HCT116 (cell line): ENCODE results near the gene UBE2F. TPM values are rescaled to one million over a fixed set of nuclear protein-coding genes. Genes with fewer than 3 reads are reported as not detected.

Experiments used
- ATAC-seq: fragments of 200-7000 bp; cut with Tn5 transposase; 2 replicates; pipeline ENCODE4 v1.9.1; 2020; ENCODE audit warnings: mild to moderate bottlenecking, moderate library complexity
- BruUV-seq: library from RNA; stranded (reverse); fragments of 400-500 nt; replicated peaks from 2 replicates; lab custom pipeline; 2021; lab: Mats Ljungman, UMichigan
- CTCF ChIA-PET: fragments of 300-600 bp; sonication (Branson Sonifier 250); formaldehyde crosslinking; loops from one replicate; lab custom pipeline; 2021; ENCODE audit warnings: antibody characterized with exemption; lab: Charles Lee
- POLR2A ChIA-PET: fragments of 300-600, 350-600 bp; sonication (Branson Sonifier 250); formaldehyde crosslinking; loops from one replicate; lab custom pipeline; 2021; ENCODE audit warnings: antibody characterized with exemption; lab: Charles Lee
- RAD21 ChIA-PET, 2 experiments: fragments of 300-600 bp; sonication (Branson Sonifier 250); formaldehyde crosslinking; loops; one replicate each; lab custom pipeline; 2023; ENCODE audit warnings: low total read pairs in 2 of 2; ENCODE audit not compliant: uncharacterized antibody in 2 of 2, unreplicated experiment in 2 of 2, low non-redundant PET in 1 of 2; lab: Charles Lee
- DNase-seq: peaks from one replicate; pipeline ENCODE4 v3.0.0-alpha.2; 2010; ENCODE audit warnings: low read depth, low spot score
- H2AFZ ChIP-seq: fragments of 200-600 bp; shearing (Covaris generic), sonication (generic); 2 replicates; pipeline ENCODE4 v1.6.1; 2017; ENCODE audit warnings: low read depth, mixed run types, mixed read lengths, antibody characterized with exemption, low read length; ENCODE audit not compliant: poor library complexity, severe bottlenecking
- H3K27ac ChIP-seq: 2 replicates; pipeline ENCODE4 v1.5.1; 2012; ENCODE audit warnings: low read depth, low read length
- H3K27me3 ChIP-seq: fragments of 200-600 bp; sonication (generic); 2 replicates; pipeline ENCODE4 v1.6.1; 2016; ENCODE audit warnings: mixed run types, low read length, mixed read lengths; ENCODE audit not compliant: insufficient read depth
- H3K36me3 ChIP-seq, 2 experiments: fragments of 200-500 bp in 1 of 2; fragments of 200-600 bp in 1 of 2; sonication (Bioruptor generic) in 1 of 2; sonication (generic) in 1 of 2; 2 replicates each; pipeline versions ENCODE4 v1.5.1 to v1.6.1; 2014 to 2016; ENCODE audit warnings: low read length in 2 of 2, inconsistent platforms in 1 of 2, mixed read lengths in 1 of 2, mixed run types in 1 of 2; ENCODE audit not compliant: insufficient read depth in 2 of 2, control insufficient read depth in 1 of 2
- H3K4me1 ChIP-seq, 2 experiments: fragments of 200-600 bp in 1 of 2; sonication (generic) in 1 of 2; 2 replicates each; pipeline versions ENCODE4 v1.5.1 to v1.6.1; 2012 to 2017; ENCODE audit warnings: low read length in 2 of 2, inconsistent platforms in 1 of 2, mild to moderate bottlenecking in 1 of 2, mixed read lengths in 1 of 2, mixed run types in 1 of 2, moderate library complexity in 1 of 2; ENCODE audit not compliant: insufficient read depth in 2 of 2, control insufficient read depth in 1 of 2
- H3K4me2 ChIP-seq: fragments of 200-600 bp; sonication (generic); 2 replicates; pipeline ENCODE4 v1.6.1; 2017; ENCODE audit warnings: mixed run types, low read length, mixed read lengths
- H3K4me3 ChIP-seq, 2 experiments: fragments of 200-600 bp in 1 of 2; sonication (generic) in 1 of 2; replicated peaks in 1 of 2; 2 replicates each; pipeline ENCODE4 v1.5.1; 2011 to 2016; ENCODE audit warnings: low read length in 2 of 2, control low read depth in 1 of 2, low read depth in 1 of 2, mild to moderate bottlenecking in 1 of 2, mixed read lengths in 1 of 2, mixed run types in 1 of 2
- H3K79me2 ChIP-seq: fragments of 200-600 bp; sonication (generic); 2 replicates; pipeline ENCODE4 v1.6.1; 2017; ENCODE audit warnings: mild to moderate bottlenecking, mixed run types, low read length, moderate library complexity, mixed read lengths; ENCODE audit not compliant: insufficient read depth
- H3K9ac ChIP-seq: fragments of 200-600 bp; sonication (generic); 2 replicates; pipeline ENCODE4 v1.6.1; 2016; ENCODE audit warnings: low read length, mixed read lengths
- H3K9me2 ChIP-seq: fragments of 200-600 bp; sonication (generic), shearing (Covaris generic); 2 replicates; pipeline ENCODE4 v1.6.1; 2017; ENCODE audit warnings: mixed run types, mild to moderate bottlenecking, moderate library complexity; ENCODE audit not compliant: insufficient read depth
- H3K9me3 ChIP-seq, 2 experiments: fragments of 200-500 bp in 1 of 2; fragments of 200-600 bp in 1 of 2; sonication (Bioruptor generic) in 1 of 2; sonication (generic) in 1 of 2; 2 replicates each; pipeline ENCODE4 v1.6.1; 2014 to 2017; ENCODE audit warnings: low read length in 2 of 2, mixed read lengths in 2 of 2, inconsistent platforms in 1 of 2, low read depth in 1 of 2, mild to moderate bottlenecking in 1 of 2, mixed run types in 1 of 2, moderate library complexity in 1 of 2; ENCODE audit not compliant: control insufficient read depth in 1 of 2, insufficient read depth in 1 of 2
- H4K20me1 ChIP-seq: fragments of 200-600 bp; sonication (generic), shearing (Covaris generic); 2 replicates; pipeline ENCODE4 v1.6.1; 2017; ENCODE audit warnings: mixed run types, mild to moderate bottlenecking, moderate library complexity; ENCODE audit not compliant: insufficient read depth
- ATF3 ChIP-seq: IDR thresholded peaks from 2 replicates; pipeline ENCODE4 v1.6.1; 2012
- CBX3 ChIP-seq: IDR thresholded peaks from 2 replicates; pipeline ENCODE4 v1.6.1; 2012; ENCODE audit warnings: low read depth
- CEBPB ChIP-seq: IDR thresholded peaks from 2 replicates; pipeline ENCODE4 v1.6.1; 2012; ENCODE audit warnings: low read depth
- CTCF ChIP-seq, 3 experiments: fragments of 200-600 bp in 1 of 3; sonication (generic) in 1 of 3; IDR thresholded peaks in 2 of 3; conservative IDR thresholded peaks in 1 of 3; 2 replicates each; pipeline ENCODE4 v1.5.1; 2012 to 2017; ENCODE audit warnings: low read depth in 2 of 3, low read length in 2 of 3, antibody characterized with exemption in 1 of 3, borderline replicate concordance in 1 of 3, control low read depth in 1 of 3, mild to moderate bottlenecking in 1 of 3, mixed read lengths in 1 of 3, mixed run types in 1 of 3, moderate library complexity in 1 of 3; ENCODE audit not compliant: insufficient read depth in 1 of 3
- EGR1 ChIP-seq: IDR thresholded peaks from 2 replicates; pipeline ENCODE4 v1.6.1; 2012; ENCODE audit warnings: low read depth
- ELF1 ChIP-seq: IDR thresholded peaks from 2 replicates; pipeline ENCODE4 v1.6.1; 2012; ENCODE audit warnings: low read depth, borderline replicate concordance
- EZH2 ChIP-seq: fragments of 200-600 bp; sonication (generic); IDR thresholded peaks from 2 replicates; pipeline ENCODE4 v1.6.1; 2017; ENCODE audit warnings: antibody characterized with exemption, mixed run types
- JUND ChIP-seq: IDR thresholded peaks from 2 replicates; pipeline ENCODE4 v1.6.1; 2012
- MAX ChIP-seq: IDR thresholded peaks from 2 replicates; pipeline ENCODE4 v1.6.1; 2012
- POLR2A ChIP-seq: IDR thresholded peaks from 2 replicates; pipeline ENCODE4 v1.7.0; 2011; ENCODE audit warnings: borderline replicate concordance; ENCODE audit not compliant: insufficient read depth, insufficient read length; ENCODE audit errors: extremely low read depth
- POLR2AphosphoS5 ChIP-seq: IDR thresholded peaks from 2 replicates; pipeline ENCODE4 v1.6.1; 2011; ENCODE audit warnings: mild to moderate bottlenecking, low read depth, low read length, moderate library complexity
- REST ChIP-seq: IDR thresholded peaks from 2 replicates; pipeline ENCODE4 v1.6.1; 2012; ENCODE audit warnings: low read depth
- SIN3A ChIP-seq: IDR thresholded peaks from 2 replicates; pipeline ENCODE4 v1.6.1; 2012; ENCODE audit warnings: low read depth
- SP1 ChIP-seq: IDR thresholded peaks from 2 replicates; pipeline ENCODE4 v1.6.1; 2012; ENCODE audit warnings: low read depth
- TCF7L2 ChIP-seq: IDR thresholded peaks from 2 replicates; pipeline ENCODE4 v1.7.0; 2011; ENCODE audit warnings: borderline replicate concordance, inconsistent platforms; ENCODE audit not compliant: insufficient read depth, insufficient read length; ENCODE audit errors: extremely low read depth
- YY1 ChIP-seq: IDR thresholded peaks from 2 replicates; pipeline ENCODE4 v1.6.1; 2011; ENCODE audit warnings: low read length, low read depth, moderate library complexity, mild to moderate bottlenecking; ENCODE audit not compliant: insufficient replicate concordance; ENCODE audit errors: extremely low read depth
- ZFX ChIP-seq: fragments of 450-650 bp; IDR thresholded peaks from 2 replicates; pipeline ENCODE4 v1.6.1; 2017
- ZNF274 ChIP-seq: fragments of 200-500 bp; sonication (Bioruptor generic); IDR thresholded peaks from 2 replicates; pipeline ENCODE4 v1.6.1; 2014; ENCODE audit warnings: mild to moderate bottlenecking, low read depth, low read length, inconsistent platforms
- intact Hi-C: fragments of 100-400 bp; cut with micrococcal nuclease; formaldehyde crosslinking; loops from 2 replicates; pipeline ENCODE4 v1.10.0; 2022
- total RNA-seq: library from RNA; stranded (reverse); gene quantifications from one replicate; pipeline ENCODE4 v1.2.1, GENCODE V29; 2021; ENCODE audit not compliant: unreplicated experiment

The UBE2F gene
- total RNA-seq, 1 experiment from 2014 or later: 32.8 TPM

- TF ChIP-seq EZH2 (no peak), CBX3 (no peak), POLR2AphosphoS5 (no peak), YY1 (no peak), CEBPB (no peak), REST (no peak), CTCF (IDR thresholded peaks at IDR 0.05 in 2 of 3, conservative IDR thresholded peaks at IDR 0.05 in 1 of 3; ENCODE audit: borderline replicate concordance in 1 of 3, insufficient read depth in 1 of 3, low read depth in 2 of 3, low read length in 2 of 3) (no peak), MAX (no peak), JUND (no peak), SIN3A (no peak), ZNF274 (no peak), ZFX (no peak), ATF3 (no peak), EGR1 (no peak), SP1 (no peak), ELF1 (no peak), POLR2A (no peak), TCF7L2 (no peak)
- TF ChIP-seq, all 23 proteins: peak for 0
- Histone ChIP-seq H3K27ac (no peak overlapping the region), H3K4me1 (no peaks in the 10 kb centered on the region), H2AFZ (no peak overlapping the region), H3K9me3 (no peaks in the 10 kb centered on the region), H3K9me2 (no peaks in the 10 kb centered on the region), H3K4me2 (no peak overlapping the region), H4K20me1 (no peaks in the 10 kb centered on the region), H3K36me3 (peaks cover 0 to 6% of the 10 kb centered on the region in 2 experiments; a peak in 1 of 4 replicates), H3K79me2 (no peaks in the 10 kb centered on the region), H3K9ac (no peak overlapping the region), H3K4me3 (no peak overlapping the region), H3K27me3 (no peaks in the 10 kb centered on the region)
- intact Hi-C loops: no loop called here
- no TSS peak for BruUV-seq
- ATAC-seq (no peak), DNase-seq (no peak)
- CTCF ChIA-PET: no interaction called here
- RAD21 ChIA-PET: no interaction called here
- POLR2A ChIA-PET: no interaction called here
Observed at GRCh38 chr2:238027058-238027457, 60.2 kb downstream of the UBE2F start.
